NCI-H2171 (cell line): Measurements from ENCODE around the gene APBB1IP.
"Not testable (repeated sequence)": the region's sequence is repeated elsewhere in the genome, so short reads cannot be mapped to it uniquely, and the experiment has no call there.

Experiments
- DNase-seq: peaks from one replicate; lab custom pipeline; 2025; lab: John Stamatoyannopoulos, UW

Gene APBB1IP

GRCh38 chr10:26437637-26438461 is at the start of gene APBB1IP:
APBB1IP (plus strand) TSS chr10:26438341; CDS start chr10:26492327, 53,986 bp downstream.
- DNase-seq = no peak

GRCh38 chr10:26389533-26389932 is 48.6 kb upstream of the APBB1IP start:
- no peak for DNase-seq

- no peak for DNase-seq
Observed at GRCh38 chr10:26391701-26392695, 46.1 kb upstream of the APBB1IP start.

GRCh38 chr10:26398353-26398752 is 39.8 kb upstream of the APBB1IP start:
- DNase-seq = not testable (repeated sequence)

GRCh38 chr10:26407406-26407969 is 30.7 kb upstream of the APBB1IP start:
- no peak for DNase-seq

- DNase-seq = no peak
Observed at GRCh38 chr10:26408858-26409494, 29.2 kb upstream of the APBB1IP start.

- no peak for DNase-seq
Observed at GRCh38 chr10:26410356-26410755, 27.8 kb upstream of the APBB1IP start.

GRCh38 chr10:26412932-26413331 is 25.2 kb upstream of the APBB1IP start:
- no peak for DNase-seq

GRCh38 chr10:26413375-26413774 is 24.8 kb upstream of the APBB1IP start:
- DNase-seq = no peak

GRCh38 chr10:26417136-26417535 is 21.0 kb upstream of the APBB1IP start:
- no peak for DNase-seq

GRCh38 chr10:26422977-26423376 is 15.2 kb upstream of the APBB1IP start:
- DNase-seq = no peak

GRCh38 chr10:26423722-26424121 is 14.4 kb upstream of the APBB1IP start:
- no peak for DNase-seq

- DNase-seq = no peak
Observed at GRCh38 chr10:26430641-26431163, 7.4 kb upstream of the APBB1IP start.

GRCh38 chr10:26432938-26433337 is 5.2 kb upstream of the APBB1IP start:
- DNase-seq = no peak

- no peak for DNase-seq
Observed at GRCh38 chr10:26435852-26436251, 2.3 kb upstream of the APBB1IP start.

GRCh38 chr10:26436848-26437247 is 1.3 kb upstream of the APBB1IP start:
- no peak for DNase-seq

- no peak for DNase-seq
Observed at GRCh38 chr10:26438534-26439341, 597 bp downstream of the APBB1IP start.

GRCh38 chr10:26439406-26440087 is 1.4 kb downstream of the APBB1IP start:
- no peak for DNase-seq

GRCh38 chr10:26440088-26440470 is 1.9 kb downstream of the APBB1IP start:
- DNase-seq = no peak
